Activated gamma-delta T cell treated with anti-CD3 and anti-CD28 coated beads, Interleukin-2, amount 50 U/mL, for 16 hours (primary cell): ENCODE results near the gene MYDGF.
"Not testable (repeated sequence)": the region's sequence is repeated elsewhere in the genome, so short reads cannot be mapped to it uniquely, and the experiment has no call there.

Source experiments
- DNase-seq: peaks from one replicate; pipeline ENCODE4 v3.0.0-alpha.2; 2020; ENCODE audit warnings: low read depth

Gene MYDGF

DNA sequence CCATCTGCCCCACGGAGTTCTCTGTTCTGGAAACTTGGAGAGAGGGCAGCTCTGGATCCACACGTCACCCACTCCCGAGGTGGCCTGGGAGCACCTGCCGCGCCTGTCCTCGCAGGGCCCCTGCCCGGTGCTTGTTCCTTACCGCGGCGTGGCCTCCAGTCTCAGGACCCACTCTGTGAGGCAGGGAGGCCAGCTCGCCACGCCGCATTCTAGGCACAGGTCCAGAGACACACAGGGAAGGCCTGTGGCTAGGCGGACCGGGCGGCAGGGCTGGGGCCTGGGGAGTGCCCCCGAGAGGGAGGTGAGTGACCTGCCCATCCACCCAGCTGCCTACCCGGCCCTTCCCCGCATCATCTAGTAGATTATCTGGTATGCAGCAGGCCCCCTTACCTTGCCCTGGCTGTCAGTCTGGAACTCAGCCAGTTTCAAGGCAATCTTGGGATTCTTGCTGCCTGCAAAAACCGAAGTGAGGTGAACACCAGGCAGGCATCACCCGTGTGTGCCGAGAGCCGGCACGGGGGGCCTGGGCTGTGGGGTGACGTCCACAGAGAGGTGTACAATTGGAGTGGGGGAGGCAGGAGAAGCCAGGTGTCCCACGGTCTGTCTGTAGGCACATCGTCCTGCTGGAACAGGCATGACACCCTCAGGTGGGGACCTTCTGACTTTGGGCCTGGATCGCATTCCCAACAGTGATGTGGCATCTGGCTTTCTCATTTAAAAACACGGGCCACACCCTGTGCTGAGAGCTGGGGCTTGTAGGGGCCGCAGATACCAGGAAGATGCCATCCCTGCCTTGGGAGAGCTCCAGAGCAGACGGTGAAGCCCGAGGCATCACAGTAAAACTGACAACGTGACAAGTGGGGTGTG, 29.9 kb upstream of the MYDGF start:
- DNase-seq, result no peak

DNA sequence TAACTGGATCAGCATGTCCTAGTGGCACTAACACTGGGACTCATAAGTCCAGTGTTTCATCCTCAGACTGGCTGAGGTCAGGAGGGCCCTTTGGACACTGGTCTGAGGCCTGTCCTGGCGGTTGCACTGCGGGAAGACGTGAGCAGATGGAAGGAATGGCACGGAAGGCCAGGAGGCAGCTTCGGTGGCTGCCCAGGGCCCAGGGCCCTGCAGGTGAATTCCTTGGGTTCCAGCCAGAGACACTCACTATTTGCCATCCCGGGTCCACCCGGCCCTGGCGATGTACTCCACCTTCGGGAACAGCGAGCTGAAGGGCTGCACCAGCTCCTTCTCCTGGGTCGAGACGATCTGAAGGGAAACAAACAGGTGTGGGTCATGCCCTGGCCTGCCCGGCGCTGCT, 27.2 kb upstream of the MYDGF start:
- DNase-seq, result no peak

DNA sequence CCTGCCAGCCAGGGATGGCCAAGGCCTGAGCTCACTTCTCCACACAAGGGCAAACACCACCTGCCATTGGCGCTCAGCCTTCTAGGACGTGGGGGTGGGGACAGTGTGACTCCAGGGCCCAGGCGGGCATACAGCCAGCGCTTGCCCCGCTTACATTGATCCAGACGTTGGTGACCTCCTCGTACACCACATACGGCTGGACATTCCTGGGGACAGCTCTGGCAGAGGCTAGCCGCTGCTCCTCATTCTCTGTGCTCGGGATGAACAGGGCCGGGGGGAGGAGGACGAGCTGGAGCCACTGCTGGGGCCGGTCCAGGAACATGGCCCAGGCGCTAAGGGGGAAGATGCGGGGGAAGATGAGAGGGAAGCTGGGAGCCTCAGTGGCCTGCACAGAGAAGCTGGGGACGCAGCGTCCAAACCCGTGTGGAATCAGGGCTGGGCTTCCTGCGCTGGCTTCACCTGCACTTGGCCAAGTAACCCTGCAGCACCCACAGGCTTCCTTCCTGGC, 25.1 kb upstream of the MYDGF start:
- no peak for DNase-seq

DNA sequence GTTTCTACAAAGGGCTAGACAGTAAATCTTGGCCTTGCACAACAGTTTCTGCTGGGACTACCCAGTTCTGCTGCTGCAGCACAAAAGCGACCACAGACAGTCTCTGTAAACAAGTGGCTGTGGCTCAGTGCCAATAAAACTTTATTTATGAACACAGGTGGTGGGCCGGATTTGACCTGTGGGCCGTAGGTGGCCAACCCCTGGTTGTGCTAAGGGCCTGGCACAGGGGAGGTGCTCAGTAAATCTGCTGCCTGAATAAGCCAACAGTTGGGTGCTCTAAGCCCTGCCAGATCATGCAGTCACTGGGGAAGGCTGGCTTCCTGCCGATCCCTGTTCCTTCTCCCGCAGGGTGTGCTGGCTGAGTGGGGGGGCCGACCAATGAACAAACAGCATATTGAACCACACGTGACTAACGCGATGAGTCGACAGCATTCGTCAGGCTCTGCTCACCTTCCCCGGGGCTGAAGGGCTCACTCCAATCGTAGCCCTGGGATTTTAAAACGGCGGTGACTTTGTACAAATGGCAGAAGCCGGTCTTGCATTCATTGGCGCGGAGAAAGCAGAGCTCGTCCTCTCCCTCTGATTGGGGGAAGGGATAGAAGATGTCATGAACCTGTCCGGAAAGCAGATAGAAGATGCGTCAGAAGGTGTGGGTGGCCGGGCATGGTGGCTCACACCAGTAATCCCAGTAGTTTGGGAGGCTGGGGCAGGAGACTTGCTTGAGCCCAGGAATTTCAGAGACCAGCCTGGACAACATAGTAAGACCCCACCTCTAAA, 24.3 kb upstream of the MYDGF start:
- DNase-seq, result no peak

DNA sequence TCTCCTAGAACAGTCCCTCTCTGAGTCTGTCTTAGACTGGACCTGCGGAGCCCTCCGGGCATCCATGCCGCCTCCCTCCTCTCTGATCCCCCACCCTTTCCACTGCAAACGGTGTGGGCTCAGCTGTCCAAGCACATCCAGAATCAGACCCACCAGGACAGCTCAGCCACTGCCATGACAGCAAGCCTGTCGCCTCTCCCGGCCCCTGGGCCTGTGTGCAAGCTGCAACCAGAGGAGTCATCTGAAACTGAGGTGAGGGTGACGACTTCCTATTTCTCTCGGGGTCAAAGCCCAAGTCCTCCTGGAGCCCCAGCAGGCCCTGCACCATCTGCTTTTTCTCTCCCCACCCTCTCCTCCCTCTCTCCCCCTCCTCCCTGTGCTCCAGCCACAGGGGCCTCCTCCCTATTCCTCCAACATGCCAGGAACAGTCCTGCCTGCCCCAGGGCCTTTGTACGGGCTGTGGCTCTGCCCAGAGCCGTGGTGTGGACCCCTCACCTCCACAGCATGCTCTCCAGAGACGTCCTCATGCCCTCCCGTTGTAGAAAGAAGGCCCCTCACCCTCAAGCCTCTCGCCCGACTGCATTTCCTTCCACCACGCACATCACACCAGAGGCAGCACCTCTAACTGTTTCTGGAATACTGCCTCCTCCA, 23.5 kb upstream of the MYDGF start:
- no peak for DNase-seq

DNA sequence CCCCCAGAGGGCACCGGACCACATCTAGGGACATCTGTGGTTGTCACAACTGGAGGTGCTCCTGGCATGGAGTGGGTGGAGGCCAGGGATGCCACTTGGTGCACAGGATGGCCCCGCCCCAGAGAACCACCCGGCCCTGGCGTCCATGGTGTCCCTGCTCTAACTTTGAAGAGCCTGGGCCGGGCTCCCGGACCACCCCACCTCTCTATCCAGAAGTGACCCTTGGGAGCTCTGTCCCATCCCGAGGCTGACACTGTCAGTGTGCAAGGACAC, 22.9 kb upstream of the MYDGF start:
- DNase-seq, result no peak

DNA sequence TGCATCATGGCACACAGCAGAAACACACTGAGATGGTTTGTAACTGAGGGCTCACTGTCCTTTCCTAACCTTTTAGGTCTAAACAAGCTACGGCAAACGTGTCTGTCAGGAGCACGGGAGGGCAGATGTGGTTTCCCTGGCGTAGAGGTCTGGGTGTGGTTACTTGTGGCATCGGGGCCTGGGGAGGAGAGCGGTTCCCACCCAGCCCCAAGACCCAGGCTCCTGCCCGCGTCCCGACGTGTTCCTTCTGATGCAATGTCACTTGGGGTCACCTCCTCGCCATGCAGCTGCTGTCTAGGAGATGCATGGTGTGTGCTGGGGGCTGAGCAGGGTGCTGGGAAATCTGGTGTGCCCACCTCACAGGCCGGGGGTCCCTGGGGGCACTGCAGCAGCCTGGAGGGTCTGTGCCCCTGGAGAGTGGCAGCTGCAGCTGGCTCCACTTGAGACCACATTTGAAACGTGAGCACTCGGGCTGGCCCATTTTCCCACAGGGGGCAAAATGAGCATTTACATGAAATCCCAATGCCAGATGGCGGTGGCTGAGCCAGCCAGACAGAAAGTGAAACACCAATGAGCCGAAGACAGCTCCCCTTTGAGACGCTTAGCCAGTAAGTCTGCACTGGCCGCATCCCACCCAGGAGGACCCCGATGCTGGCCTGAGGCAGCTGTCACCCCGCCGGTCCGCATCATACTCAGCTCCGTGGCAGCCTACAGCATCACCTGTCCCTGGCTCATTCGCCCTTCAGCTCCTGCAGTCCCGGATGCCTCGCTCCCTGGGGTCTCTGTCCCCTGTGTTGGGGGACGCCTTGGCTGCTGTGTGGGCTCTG, 22.3 kb upstream of the MYDGF start:
- no peak for DNase-seq

DNA sequence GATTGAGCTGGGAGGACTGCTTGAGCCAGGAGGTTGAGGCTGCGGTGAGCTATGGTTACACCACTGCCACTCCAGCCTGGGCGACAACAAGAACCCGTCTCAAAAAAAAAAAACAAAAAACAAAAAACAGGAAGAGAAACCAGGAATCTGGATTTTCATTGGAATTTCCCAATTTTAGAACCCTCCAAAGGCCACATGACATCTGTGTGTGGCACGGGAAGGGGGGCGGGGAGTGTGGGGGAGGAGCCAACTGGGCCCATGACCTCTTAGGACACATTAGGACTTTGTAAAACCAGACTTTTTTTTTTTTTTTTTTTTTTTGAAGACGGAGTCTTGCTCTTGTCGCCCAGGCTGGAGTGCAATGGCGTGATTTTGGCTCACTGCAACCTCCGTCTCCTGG, 21.2 kb upstream of the MYDGF start:
- no peak for DNase-seq

DNA sequence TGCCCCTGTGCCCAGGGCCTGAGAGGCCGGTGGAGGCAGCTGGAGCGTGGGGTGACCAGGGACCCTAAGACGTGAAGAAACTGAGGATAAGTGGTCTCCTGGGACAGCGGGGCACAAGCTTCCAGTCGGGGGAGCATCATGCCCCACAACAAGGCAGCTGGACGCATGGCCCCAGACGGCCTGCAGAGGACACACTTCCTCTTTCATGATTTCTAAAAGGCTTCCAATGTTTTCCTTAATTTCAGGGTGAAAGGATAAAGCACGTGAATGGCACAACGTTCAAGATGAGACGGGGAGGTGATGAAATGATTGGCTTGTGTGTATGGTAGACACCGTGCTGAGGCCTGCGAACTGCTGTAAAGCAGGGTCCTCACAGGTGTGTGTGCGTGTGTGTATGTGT, 20.2 kb upstream of the MYDGF start:
- no peak for DNase-seq

DNA sequence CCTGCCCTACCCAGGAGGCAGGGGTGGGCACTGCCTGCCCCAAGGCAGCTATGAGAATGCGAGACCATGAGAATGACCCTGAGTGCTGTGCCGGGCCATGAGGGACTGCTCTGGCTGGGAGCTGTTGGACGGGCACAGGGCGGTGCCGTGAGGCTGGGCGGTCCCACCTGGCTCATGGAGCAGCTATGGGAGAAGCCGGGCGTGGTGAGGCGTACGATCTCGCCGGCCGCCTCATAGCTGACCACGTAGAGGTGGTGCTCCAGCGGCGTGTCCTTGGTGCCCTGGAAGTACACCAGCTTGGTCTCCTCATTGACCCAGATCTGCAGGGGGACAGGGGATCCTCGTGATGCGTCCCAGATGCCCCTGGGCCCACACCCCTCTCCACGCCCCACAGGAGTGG, 19.3 kb upstream of the MYDGF start:
- no peak for DNase-seq

DNA sequence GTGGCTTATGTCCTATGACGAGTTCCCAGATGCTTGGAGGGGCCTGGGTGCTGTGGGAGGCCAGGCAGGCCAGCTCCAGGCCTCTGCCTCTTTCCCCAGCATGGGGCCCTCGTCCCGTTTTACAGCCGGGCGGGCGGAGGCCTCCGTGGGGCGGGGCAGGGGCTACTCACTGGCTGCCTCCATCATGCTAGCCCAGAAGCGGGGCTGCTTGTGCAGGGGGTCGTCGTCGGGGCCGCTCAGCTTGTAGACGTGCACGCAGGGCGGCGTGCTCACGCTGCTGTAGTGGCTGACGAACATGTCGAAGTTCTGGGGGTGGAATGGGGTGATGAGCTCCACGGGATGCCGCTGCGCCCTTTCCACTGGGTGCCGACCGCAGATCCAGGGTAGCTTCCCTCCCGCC, 18.4 kb upstream of the MYDGF start:
- DNase-seq, result no peak

DNA sequence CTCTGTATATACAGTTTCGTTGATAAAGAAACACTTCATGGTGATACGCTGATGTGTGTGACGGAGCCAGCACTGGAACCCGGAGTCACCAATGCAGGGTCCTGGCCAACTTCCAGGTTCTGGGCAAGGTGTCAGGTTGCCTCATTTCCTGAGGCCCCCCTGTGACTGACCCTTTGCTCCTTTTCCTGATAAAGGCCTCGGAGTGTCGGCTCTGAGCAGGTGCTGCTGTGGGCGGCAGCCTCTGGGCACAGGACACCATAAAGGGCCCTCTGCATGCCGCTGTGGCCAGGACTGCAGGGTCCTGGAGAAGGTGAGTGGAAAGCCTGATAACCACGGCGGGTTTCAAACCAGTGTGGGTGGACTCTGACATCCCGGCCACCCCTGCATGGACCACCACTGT, 17.3 kb upstream of the MYDGF start:
- DNase-seq, result no peak

DNA sequence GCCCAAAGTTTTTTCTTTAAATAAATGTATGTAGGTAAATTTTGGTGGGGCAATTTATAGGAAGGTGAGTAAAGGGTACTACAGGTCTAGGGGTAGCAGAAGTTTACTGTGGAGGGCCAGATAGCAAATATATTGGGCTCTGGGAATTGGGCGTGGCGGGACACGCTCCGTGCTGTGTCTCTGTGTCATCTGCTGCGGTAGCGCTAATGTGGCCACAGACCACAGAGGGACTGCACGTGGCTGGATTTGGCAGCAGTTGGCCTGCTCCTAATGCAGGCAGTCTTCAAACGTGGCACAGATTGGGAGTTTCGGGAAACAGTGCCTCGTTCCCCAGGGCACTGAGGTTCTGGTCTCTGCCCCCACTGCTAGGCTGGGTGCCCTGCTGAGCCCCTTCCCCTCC, 16.6 kb upstream of the MYDGF start:
- DNase-seq, result no peak

DNA sequence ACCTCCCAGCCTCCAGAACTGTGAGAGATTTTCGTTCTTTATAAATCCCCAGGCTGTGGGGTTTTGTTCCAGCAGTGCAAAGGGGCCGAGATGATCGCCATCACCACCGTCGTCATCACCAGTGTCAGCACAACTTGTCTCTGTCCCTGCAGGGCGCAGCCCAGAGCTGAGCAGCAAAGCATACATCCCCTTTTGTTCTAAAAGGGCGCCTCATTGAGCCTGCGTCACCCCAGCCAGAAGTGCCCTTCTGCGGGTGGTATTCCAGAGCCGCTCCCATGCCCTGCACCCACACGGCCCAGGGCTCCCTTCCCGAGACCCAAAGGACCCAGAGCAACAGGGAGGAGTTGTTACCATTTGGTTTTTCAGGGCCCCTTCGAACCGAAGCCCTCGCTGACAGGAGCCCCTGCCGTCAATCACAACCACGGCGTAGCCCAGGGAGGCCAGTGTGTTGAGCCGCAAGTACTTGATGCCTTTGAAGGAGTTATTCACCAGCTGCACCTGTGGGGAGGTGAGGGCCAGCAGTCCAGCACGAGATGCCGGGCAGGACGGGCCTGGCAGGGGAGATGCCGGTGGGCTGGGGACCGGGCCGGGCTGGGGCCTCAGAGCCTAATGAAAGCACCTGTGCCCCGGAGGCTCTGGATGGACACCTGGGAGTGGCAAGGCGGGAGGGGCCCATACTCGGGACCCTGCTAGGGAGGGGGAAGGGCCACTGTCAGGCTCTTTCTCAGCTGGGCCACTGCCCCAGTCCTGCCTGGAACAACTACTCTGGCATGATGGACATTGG, 14.4 kb upstream of the MYDGF start:
- no peak for DNase-seq

DNA sequence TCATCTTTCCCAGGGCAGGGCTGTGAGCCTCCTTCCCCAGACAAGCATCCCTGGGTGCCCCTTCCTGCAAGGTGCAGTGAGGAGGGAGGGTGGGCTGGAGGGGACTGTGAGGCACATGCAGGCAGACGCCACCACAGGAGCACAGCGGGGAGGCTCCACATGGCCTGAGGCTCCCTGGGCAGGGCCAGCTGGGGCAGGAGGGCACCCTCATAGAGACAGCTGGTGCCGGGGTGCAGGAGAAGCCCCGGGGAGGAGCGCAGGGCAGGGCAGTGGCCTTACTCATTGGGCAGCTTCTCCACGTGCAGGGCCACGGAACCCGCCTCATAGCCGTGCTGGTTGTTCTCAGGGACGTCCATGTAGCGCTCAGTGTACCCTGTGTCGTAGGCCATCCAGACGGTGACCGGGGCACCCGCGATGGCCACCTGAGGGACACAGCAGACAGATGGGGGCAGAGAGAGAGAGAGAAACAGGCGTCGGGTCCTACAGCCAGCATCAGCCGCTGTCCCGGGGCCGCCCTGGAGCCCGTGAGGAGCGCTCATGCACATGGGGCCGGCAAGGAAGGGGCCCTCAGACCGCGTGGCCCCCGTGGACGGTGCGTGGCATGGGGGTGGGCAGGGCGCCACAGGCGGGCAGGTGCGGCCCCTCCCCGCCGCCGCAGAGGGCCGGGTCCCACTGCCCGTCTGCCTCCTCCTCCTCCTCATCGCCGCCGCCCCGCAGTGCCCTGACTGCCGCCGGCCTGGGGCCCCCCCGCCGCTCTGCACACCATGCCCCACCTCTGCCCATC, 12.5 kb upstream of the MYDGF start:
- no peak for DNase-seq

DNA sequence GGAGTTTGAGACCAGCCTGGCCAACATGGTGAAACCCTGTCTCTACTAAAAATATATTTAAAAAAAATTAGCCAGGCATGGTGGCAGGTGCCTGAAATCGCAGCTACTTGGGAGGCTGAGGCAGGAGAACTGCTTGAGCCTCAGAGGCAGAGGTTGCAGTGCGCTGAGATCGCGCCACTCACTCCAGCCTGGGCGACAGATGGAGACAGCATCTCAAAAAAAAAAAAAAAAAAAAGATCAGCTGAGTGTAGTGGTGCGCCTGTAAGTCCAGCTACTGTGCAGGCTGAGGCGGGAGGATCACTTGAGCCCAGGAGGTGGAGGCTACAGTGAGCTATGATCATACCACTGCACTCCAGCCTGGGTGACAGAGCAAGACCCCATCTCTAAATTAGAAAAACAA, 9.9 kb upstream of the MYDGF start:
- not testable (repeated sequence) for DNase-seq

DNA sequence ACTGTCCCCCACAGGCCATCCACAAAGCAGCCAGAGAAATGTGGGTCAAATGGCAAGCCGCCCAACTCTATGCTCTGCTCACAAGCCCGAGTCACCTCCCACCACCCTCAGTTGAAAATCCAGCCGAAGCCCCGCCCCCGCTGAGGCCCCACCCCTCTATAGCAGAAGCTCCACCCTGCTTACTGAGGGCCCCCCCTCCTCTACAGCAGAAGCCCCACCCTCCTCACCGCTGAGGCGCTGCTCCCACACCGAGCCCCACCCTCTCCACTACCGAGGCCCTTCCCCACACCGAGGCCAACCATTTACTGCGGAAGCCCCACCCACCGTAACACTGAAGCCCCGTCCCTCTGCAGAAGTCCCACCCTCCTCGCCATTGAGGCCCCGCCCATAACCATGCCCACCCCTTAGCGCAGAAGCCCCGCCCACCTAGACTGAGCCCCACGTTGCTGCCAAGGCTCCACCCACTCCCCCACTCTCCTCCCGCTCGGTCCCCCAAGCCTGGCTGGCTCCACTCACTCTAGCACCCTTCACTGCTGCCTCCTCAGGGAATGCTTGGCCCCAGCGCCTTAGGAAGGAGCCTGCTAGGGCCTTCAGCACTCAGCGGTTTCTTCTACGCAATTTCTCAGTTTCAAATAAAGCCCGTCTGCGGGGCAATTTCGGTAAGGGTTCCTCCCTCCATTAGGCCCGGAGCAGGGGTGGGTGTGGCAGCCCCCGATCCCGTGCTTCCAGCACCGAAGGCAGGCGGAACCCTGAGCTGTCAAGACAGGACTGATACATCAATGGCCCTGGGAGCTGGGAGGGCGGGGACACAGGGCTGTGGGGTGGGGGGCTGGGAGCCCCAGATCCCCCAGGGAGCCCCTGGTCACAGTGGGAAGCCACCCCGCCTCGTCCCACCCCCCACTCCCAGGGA, 9.0 kb upstream of the MYDGF start:
- DNase-seq, result no peak

DNA sequence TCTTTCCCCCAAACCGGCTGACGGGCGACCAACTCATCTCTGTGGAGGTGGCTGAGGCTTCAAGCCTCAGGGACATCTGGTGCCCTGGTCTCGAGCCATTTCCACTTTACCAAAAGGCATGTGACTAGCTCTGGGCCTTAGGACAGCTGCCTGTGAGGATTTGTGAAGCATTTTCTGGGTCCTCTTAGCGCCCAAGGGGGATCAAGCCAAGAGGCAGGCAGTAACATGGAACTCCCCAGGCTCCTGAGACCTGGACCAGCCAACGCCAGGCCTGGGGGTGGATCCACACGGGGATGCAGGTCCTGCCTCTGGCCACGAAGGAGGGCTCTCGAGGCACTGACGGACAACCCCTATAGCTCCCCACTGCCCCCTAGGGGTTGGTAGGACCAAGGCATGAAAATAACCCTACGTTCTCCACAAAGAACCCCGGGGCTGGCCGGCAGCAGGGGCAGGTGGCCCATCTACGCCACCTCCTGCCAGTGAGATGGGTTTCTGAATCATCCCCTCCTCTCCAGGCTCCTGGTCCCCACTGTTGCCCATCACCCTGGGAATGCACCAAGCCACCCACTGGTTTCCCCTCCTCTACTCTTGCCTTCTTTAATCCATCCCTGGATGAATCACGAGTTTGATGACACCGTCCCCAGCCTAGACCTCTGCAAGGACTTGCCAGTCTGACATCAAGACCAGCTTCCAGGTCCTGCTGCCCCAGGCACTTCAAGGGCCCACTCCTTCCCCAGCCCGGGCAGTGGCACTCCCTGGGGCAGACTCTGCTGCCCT, 7.0 kb upstream of the MYDGF start:
- DNase-seq, result no peak

DNA sequence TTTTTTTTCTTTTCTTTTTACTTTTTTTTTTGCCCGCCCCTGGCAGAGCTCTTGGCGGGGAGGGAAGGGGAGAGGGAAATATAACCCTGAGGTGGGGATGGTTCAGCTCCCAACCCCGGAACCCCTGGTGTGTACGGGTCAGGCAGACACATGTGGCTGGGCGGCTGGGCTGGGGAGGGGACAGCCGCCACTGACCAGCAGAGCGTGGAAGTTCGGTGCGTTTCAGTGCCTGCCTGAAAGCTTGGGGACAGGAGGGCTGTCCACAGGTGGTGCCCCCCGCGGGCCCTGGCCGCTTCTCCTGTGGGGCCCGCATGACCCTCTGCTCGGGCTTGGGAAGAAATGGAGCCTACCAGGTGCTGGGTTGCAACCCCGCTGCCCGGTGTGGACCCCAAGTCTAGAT, 5.2 kb upstream of the MYDGF start:
- DNase-seq, result no peak
